Measurements from ENCODE around the gene ABLIM1. TPM values are rescaled to one million over a fixed set of nuclear protein-coding genes. Genes with fewer than 3 reads are reported as not detected.

The ABLIM1 gene
- total RNA-seq, 4 donors from 2014 or later, result 41.2 to 128 (median 97.3) TPM

- Histone ChIP-seq H3K27me3 (no peaks in the 10 kb centered on the region), H3K36me3 (no peaks in the 10 kb centered on the region), H3K27ac (peak overlapping the region in 1 of 2 donors; percentile 69), H3K4me3 (no peak overlapping the region), H3K9me3 (no peaks in the 10 kb centered on the region), H3K4me1 (peaks cover 0 to 6% of the 10 kb centered on the region in 2 donors)
- intact Hi-C loops (cut with DNase I; ENCODE audit: low total_unique reads), result no loop called here
- TF ChIP-seq, protein P1, sequence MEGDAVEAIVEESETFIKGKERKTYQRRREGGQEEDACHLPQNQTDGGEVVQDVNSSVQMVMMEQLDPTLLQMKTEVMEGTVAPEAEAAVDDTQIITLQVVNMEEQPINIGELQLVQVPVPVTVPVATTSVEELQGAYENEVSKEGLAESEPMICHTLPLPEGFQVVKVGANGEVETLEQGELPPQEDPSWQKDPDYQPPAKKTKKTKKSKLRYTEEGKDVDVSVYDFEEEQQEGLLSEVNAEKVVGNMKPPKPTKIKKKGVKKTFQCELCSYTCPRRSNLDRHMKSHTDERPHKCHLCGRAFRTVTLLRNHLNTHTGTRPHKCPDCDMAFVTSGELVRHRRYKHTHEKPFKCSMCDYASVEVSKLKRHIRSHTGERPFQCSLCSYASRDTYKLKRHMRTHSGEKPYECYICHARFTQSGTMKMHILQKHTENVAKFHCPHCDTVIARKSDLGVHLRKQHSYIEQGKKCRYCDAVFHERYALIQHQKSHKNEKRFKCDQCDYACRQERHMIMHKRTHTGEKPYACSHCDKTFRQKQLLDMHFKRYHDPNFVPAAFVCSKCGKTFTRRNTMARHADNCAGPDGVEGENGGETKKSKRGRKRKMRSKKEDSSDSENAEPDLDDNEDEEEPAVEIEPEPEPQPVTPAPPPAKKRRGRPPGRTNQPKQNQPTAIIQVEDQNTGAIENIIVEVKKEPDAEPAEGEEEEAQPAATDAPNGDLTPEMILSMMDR (IDR thresholded peaks at IDR 0.05), result no peak
- no peak for TF ChIP-seq POLR2A (IDR thresholded peaks at IDR 0.05)
- no peak for DNase-seq
These were observed 269.8 kb downstream of the ABLIM1 start for GRCh38 chr10:114388275-114388674.

DNA sequence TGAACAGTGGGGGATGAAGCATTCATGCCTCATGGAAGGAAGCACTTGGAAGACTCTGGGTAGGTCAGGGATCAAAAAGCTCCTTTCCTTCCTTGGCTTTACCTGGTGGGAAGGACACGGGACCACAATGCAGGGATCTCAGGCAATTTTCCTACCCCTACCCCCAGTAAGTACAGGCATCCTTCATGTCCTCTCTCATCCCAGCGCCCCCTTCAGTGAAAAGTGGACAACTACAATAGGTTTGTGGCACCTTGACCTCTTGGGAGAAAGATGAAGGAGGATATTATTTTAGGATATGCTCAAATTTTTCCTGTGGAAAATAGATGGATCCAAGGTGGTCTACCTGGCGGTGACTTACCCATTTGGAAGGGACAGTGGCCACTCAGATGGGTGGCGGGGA lies 270.3 kb downstream of the ABLIM1 start:
- Histone ChIP-seq H3K4me1 (peaks cover 0 to 6% of the 10 kb centered on the region in 2 donors), H3K27ac (no peak overlapping the region), H3K4me3 (no peak overlapping the region), H3K27me3 (no peaks in the 10 kb centered on the region), H3K36me3 (no peaks in the 10 kb centered on the region), H3K9me3 (no peaks in the 10 kb centered on the region)
- TF ChIP-seq POLR2A (IDR thresholded peaks at IDR 0.05), result no peak
- TF ChIP-seq, protein P1 (IDR thresholded peaks at IDR 0.05), result no peak
- no peak for DNase-seq
- intact Hi-C loops (cut with DNase I; ENCODE audit: low total_unique reads), result no loop called here

GRCh38 chr10:114386452-114386851 lies 271.6 kb downstream of the ABLIM1 start:
- no peak overlapping the region for H3K4me3 ChIP-seq
- H3K27ac ChIP-seq, result peak overlapping the region in 1 of 2 donors; percentile 45
- intact Hi-C loops (cut with DNase I; ENCODE audit: low total_unique reads), result no loop called here
- no peak for DNase-seq
- H3K4me1 ChIP-seq, result peaks cover 0 to 6% of the 10 kb centered on the region in 2 donors
- no peaks in the 10 kb centered on the region for H3K9me3 ChIP-seq
- H3K27me3 ChIP-seq, result no peaks in the 10 kb centered on the region
- H3K36me3 ChIP-seq, result no peaks in the 10 kb centered on the region
- TF ChIP-seq POLR2A (IDR thresholded peaks at IDR 0.05), result no peak

DNA sequence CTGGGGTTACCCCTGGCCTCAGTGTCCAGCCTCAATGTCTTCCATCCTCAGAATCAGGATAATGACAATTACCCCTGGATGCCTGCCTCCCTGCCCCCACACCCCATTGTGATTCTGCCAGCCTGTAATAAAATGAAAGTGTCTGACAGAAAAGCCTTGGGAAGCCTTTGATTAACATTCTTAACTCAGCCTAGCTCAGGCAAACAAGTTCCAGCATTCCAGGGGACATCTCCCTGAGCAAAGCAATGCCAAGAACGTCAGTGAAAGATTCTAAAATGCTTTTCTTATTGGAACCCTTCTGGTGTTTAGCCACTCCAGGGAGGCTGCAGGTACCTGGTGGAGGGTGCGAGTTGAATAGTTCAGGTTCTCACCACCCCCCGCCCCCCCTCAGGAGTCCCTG lies 272.5 kb downstream of the ABLIM1 start:
- H3K4me1 ChIP-seq, result peaks cover 0 to 6% of the 10 kb centered on the region in 2 donors
- DNase-seq, result no peak
- no peak for TF ChIP-seq POLR2A (IDR thresholded peaks at IDR 0.05)
- TF ChIP-seq, protein P1 (IDR thresholded peaks at IDR 0.05), result no peak
- H3K27me3 ChIP-seq, result no peaks in the 10 kb centered on the region
- H3K9me3 ChIP-seq, result no peaks in the 10 kb centered on the region
- H3K27ac ChIP-seq, result peak overlapping the region in 1 of 2 donors; percentile 45
- H3K4me3 ChIP-seq, result no peak overlapping the region
- intact Hi-C loops (cut with DNase I; ENCODE audit: low total_unique reads), result no loop called here
- no peaks in the 10 kb centered on the region for H3K36me3 ChIP-seq

DNA sequence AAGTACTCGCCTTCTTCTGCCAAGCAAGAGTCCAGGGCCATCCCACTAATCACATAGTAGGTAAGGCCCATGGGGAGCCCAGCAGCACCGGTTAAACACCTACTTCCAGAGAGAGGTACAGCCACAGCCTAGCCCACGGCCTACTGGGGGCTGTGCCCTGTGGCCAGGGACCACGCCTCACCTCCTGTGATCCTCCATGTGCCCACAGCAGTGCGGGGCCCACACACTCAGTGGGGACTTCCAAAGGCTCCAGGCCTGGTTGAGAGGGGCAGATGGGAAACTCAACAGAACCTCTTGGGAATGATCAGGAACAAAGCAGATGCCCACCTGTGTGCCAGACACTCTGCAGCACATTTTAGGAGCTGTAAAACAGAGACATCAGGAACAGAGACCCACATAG lies 273.5 kb downstream of the ABLIM1 start:
- Histone ChIP-seq H3K27me3 (no peaks in the 10 kb centered on the region), H3K4me1 (peaks cover 0 to 4% of the 10 kb centered on the region in 2 donors), H3K36me3 (no peaks in the 10 kb centered on the region), H3K4me3 (no peak overlapping the region), H3K9me3 (no peaks in the 10 kb centered on the region), H3K27ac (no peak overlapping the region)
- DNase-seq, result no peak
- no peak for TF ChIP-seq POLR2A (IDR thresholded peaks at IDR 0.05)
- TF ChIP-seq, protein P1 (IDR thresholded peaks at IDR 0.05), result no peak
- intact Hi-C loops (cut with DNase I; ENCODE audit: low total_unique reads), result no loop called here

GRCh38 chr10:114384181-114384580 lies 273.9 kb downstream of the ABLIM1 start:
- intact Hi-C loops (cut with DNase I; ENCODE audit: low total_unique reads), result no loop called here
- DNase-seq, result no peak
- Histone ChIP-seq H3K27me3 (no peaks in the 10 kb centered on the region), H3K4me3 (no peak overlapping the region), H3K4me1 (no peaks in the 10 kb centered on the region), H3K27ac (no peak overlapping the region), H3K36me3 (no peaks in the 10 kb centered on the region), H3K9me3 (no peaks in the 10 kb centered on the region)
- TF ChIP-seq POLR2A (IDR thresholded peaks at IDR 0.05), result no peak
- TF ChIP-seq, protein P1 (IDR thresholded peaks at IDR 0.05), result no peak
